ENCODE results near the gene SHROOM3. TPM values are rescaled to one million over a fixed set of nuclear protein-coding genes. Genes with fewer than 3 reads are reported as not detected.

SHROOM3 gene
- total and polyA plus RNA-seq, 2 experiments from 2014 or later = 11.3 to 73.5 TPM

- no peak for TF ChIP-seq REST (IDR thresholded peaks at IDR 0.05; ENCODE audit: unreplicated experiment)
- TF ChIP-seq ZNF114 (CRISPR knock-in tag; IDR thresholded peaks at IDR 0.05) = no peak
Observed at GRCh38 chr4:76716020-76716419, 281.0 kb downstream of the SHROOM3 start (continued).

GRCh38 chr4:76716658-76717057, 281.6 kb downstream of the SHROOM3 start:
- Histone ChIP-seq H3K36me3 (ENCODE audit: insufficient read depth) (peaks cover 11% of the 10 kb centered on the region; the same call in 1 of the 2 replicates), H3K4me3 (no peak overlapping the region), H3K79me2 (replicated peaks; ENCODE audit: insufficient read depth) (peaks cover 61% of the 10 kb centered on the region), H3K4me1 (ENCODE audit: insufficient read depth) (peaks cover 52% of the 10 kb centered on the region), H4K20me1 (replicated peaks; ENCODE audit: insufficient read depth) (peaks cover 31% of the 10 kb centered on the region), H3K27me3 (ENCODE audit: insufficient read depth) (no peaks in the 10 kb centered on the region), H3F3A (replicated peaks; ENCODE audit: low read depth) (no peaks in the 10 kb centered on the region), H3K9me2 (ENCODE audit: insufficient read depth) (no peaks in the 10 kb centered on the region), H3K4me2 (no peak overlapping the region), H2AFZ (no peak overlapping the region), H3K27ac (ENCODE audit: low read depth) (0 out of 2 replicates have a peak overlapping the region, but pooled peaks have one; percentile 3)
- Mint-ChIP-seq H3K36me3 (ENCODE audit: low read depth) (peaks cover 8% of the 10 kb centered on the region), H3K27ac (no peak overlapping the region), H3K9me3 (no peaks in the 10 kb centered on the region), H3K4me3 (no peak overlapping the region), H3K27me3 (ENCODE audit: insufficient read depth, low read depth, poor library complexity) (peaks cover 2% of the 10 kb centered on the region), H3K4me1 (peaks cover 45% of the 10 kb centered on the region)
- DNase-seq (ENCODE audit: low spot score) = no peak
- ATAC-seq = no peak
- TF ChIP-seq POLR2AphosphoS5 (IDR thresholded peaks at IDR 0.05; ENCODE audit: low read depth) (no peak), ZNF114 (CRISPR knock-in tag; IDR thresholded peaks at IDR 0.05) (no peak), CTCF (conservative IDR thresholded peaks at IDR 0.05; ENCODE audit: low read depth in 2 of 2) (no peak), EZH2 (IDR thresholded peaks at IDR 0.05; ENCODE audit: low read depth, unreplicated experiment) (no peak), REST (IDR thresholded peaks at IDR 0.05; ENCODE audit: unreplicated experiment) (no peak), ETS1 (IDR thresholded peaks at IDR 0.05) (no peak), EZH2phosphoT487 (IDR thresholded peaks at IDR 0.05; ENCODE audit: unreplicated experiment) (no peak), JUNB (IDR thresholded peaks at IDR 0.05; ENCODE audit: unreplicated experiment) (no peak), ZNF331 (CRISPR knock-in tag; IDR thresholded peaks at IDR 0.05; ENCODE audit: low read depth) (no peak), NANOG (IDR thresholded peaks at IDR 0.05; ENCODE audit: borderline replicate concordance) (no peak)

All from GM23338 (cell line).